Endothelial cell of umbilical vein (primary cell): ENCODE data around the gene BEND2. TPM values are rescaled to one million over a fixed set of nuclear protein-coding genes. Genes with fewer than 3 reads are reported as not detected.

Experiments
- BruUV-seq: library from RNA; stranded (reverse); fragments of 400-500 nt; replicated peaks from 2 replicates; lab custom pipeline; 2021; lab: Mats Ljungman, UMichigan
- CTCF ChIA-PET: fragments of 300-600, 350-600 bp; sonication (Branson Sonifier 250); formaldehyde crosslinking; loops from one replicate; lab custom pipeline; 2021; ENCODE audit warnings: antibody characterized with exemption, inconsistent platforms; lab: Charles Lee
- POLR2A ChIA-PET: fragments of 300-600, 350-600 bp; sonication (Branson Sonifier 250); formaldehyde crosslinking; loops from one replicate; lab custom pipeline; 2021; ENCODE audit warnings: antibody characterized with exemption, inconsistent platforms; lab: Charles Lee
- DNase-seq: peaks from one replicate; pipeline ENCODE4 v3.0.0-alpha.2; 2011; ENCODE audit warnings: low read depth, low spot score
- FAIRE-seq: peaks from 2 replicates; lab custom pipeline; 2011; peaks lifted over from hg19 to GRCh38; lab: Jason Lieb, UNC
- H2AFZ ChIP-seq: 2 replicates; pipeline ENCODE4 v1.6.0; 2012; ENCODE audit warnings: low read depth, low read length, control low read depth, inconsistent platforms
- H3K27ac ChIP-seq: 2 replicates; pipeline ENCODE4 v1.5.1; 2011; ENCODE audit warnings: low read depth, mild to moderate bottlenecking, control low read depth, low read length, moderate library complexity; ENCODE audit not compliant: insufficient read depth
- H3K27me3 ChIP-seq, 2 experiments: 2 replicates each; pipeline versions ENCODE4 v1.6.0 to v1.6.1; 2011; ENCODE audit warnings: low read length in 2 of 2, mixed read lengths in 1 of 2; ENCODE audit not compliant: control insufficient read depth in 2 of 2, insufficient read depth in 2 of 2
- H3K36me3 ChIP-seq, 2 experiments: 2 replicates in 1 of 2; 3 replicates in 1 of 2; pipeline ENCODE4 v1.5.1; 2011; ENCODE audit warnings: low read length in 2 of 2, mild to moderate bottlenecking in 1 of 2, moderate library complexity in 1 of 2; ENCODE audit not compliant: control insufficient read depth in 2 of 2, insufficient read depth in 2 of 2; ENCODE audit errors: extremely low read depth in 1 of 2
- H3K4me1 ChIP-seq: 3 replicates; pipeline ENCODE4 v1.5.1; 2011; ENCODE audit warnings: mild to moderate bottlenecking, low read length; ENCODE audit not compliant: control insufficient read depth, insufficient read depth; ENCODE audit errors: extremely low read depth
- H3K4me2 ChIP-seq: 2 replicates; pipeline ENCODE4 v1.6.1; 2011; ENCODE audit warnings: low read length, control low read depth, mixed read lengths; ENCODE audit not compliant: insufficient read depth
- H3K4me3 ChIP-seq, 3 experiments: fragments of 200-600 bp in 1 of 3; sonication (generic), shearing (Covaris generic) in 1 of 3; replicated peaks in 1 of 3; 2 replicates each; pipeline ENCODE4 v1.5.1; 2011 to 2016; ENCODE audit warnings: control low read depth in 3 of 3, low read length in 3 of 3, mild to moderate bottlenecking in 2 of 3, inconsistent platforms in 1 of 3, low read depth in 1 of 3, moderate library complexity in 1 of 3; ENCODE audit not compliant: insufficient read depth in 1 of 3
- H3K79me2 ChIP-seq: 2 replicates; pipeline ENCODE4 v1.6.0; 2012; ENCODE audit warnings: low read length, inconsistent platforms; ENCODE audit not compliant: control insufficient read depth, insufficient read depth
- H3K9ac ChIP-seq: replicated peaks from 2 replicates; pipeline ENCODE3; 2011; ENCODE audit warnings: low read length, control low read depth; ENCODE audit not compliant: insufficient read depth; ENCODE audit errors: extremely low read depth
- H3K9me1 ChIP-seq: replicated peaks from 3 replicates; pipeline ENCODE4 v1.6.0; 2011; ENCODE audit warnings: mild to moderate bottlenecking, low read length; ENCODE audit not compliant: control insufficient read depth, insufficient read depth; ENCODE audit errors: extremely low read depth
- H3K9me3 ChIP-seq: replicated peaks from 2 replicates; pipeline ENCODE4 v1.5.1; 2012; ENCODE audit warnings: low read length, inconsistent platforms; ENCODE audit not compliant: control insufficient read depth, insufficient read depth
- H4K20me1 ChIP-seq: replicated peaks from 2 replicates; pipeline ENCODE3; 2011; ENCODE audit warnings: mild to moderate bottlenecking, low read length; ENCODE audit not compliant: control insufficient read depth, insufficient read depth; ENCODE audit errors: extremely low read depth
- CTCF ChIP-seq, 2 donors: IDR thresholded peaks; 1 replicate in 1 of 2; 2 replicates in 1 of 2; pipeline ENCODE4 v1.5.1; 2011; ENCODE audit warnings: low read length in 2 of 2, mild to moderate bottlenecking in 2 of 2, moderate library complexity in 2 of 2, control low read depth in 1 of 2, inconsistent platforms in 1 of 2, low read depth in 1 of 2; ENCODE audit not compliant: insufficient read depth in 1 of 2; ENCODE audit errors: extremely low read depth in 1 of 2
- EZH2 ChIP-seq: IDR thresholded peaks from 2 replicates; pipeline ENCODE4 v1.6.1; 2012; ENCODE audit warnings: borderline replicate concordance, low read depth, mild to moderate bottlenecking, moderate library complexity, low read length, inconsistent platforms; ENCODE audit not compliant: severe bottlenecking
- FOS ChIP-seq: IDR thresholded peaks from 2 replicates; pipeline ENCODE4 v1.6.1; 2011; ENCODE audit warnings: mild to moderate bottlenecking, low read length, moderate library complexity, borderline replicate concordance; ENCODE audit not compliant: insufficient read depth
- GATA2 ChIP-seq: IDR thresholded peaks from 2 replicates; pipeline ENCODE4 v1.7.0; 2011; ENCODE audit warnings: low read depth, mild to moderate bottlenecking, moderate library complexity, mixed read lengths, low read length; ENCODE audit not compliant: insufficient read length, insufficient read depth
- JUN ChIP-seq: IDR thresholded peaks from 2 replicates; pipeline ENCODE4 v1.6.1; 2011; ENCODE audit warnings: borderline replicate concordance, low read depth; ENCODE audit not compliant: insufficient read length, insufficient read depth
- MAX ChIP-seq: IDR thresholded peaks from 2 replicates; pipeline ENCODE4 v1.6.1; 2011; ENCODE audit not compliant: insufficient read depth, insufficient read length
- MYC ChIP-seq: IDR thresholded peaks from one replicate; pipeline ENCODE4 v1.6.1; 2011; ENCODE audit warnings: mild to moderate bottlenecking, low read depth, low read length
- POLR2A ChIP-seq: IDR thresholded peaks from 2 replicates; pipeline ENCODE4 v1.6.1; 2012; ENCODE audit warnings: low read depth, mild to moderate bottlenecking, control low read depth, low read length
- POLR2AphosphoS5 ChIP-seq: IDR thresholded peaks from 2 replicates; pipeline ENCODE4 v1.6.1; 2012; ENCODE audit warnings: low read depth, mild to moderate bottlenecking, control low read depth, low read length, moderate library complexity; ENCODE audit not compliant: insufficient read depth
- dilution Hi-C: fragments of 300-500 bp; cut with MboI; formaldehyde crosslinking; loops from one replicate; pipeline ENCODE4 v1.15.0; 2019; ENCODE audit warnings: low sequenced_read_pairs; ENCODE audit not compliant: extremely low pct_ligation_motif_present
- intact Hi-C: fragments of 100-400 bp; cut with micrococcal nuclease; formaldehyde crosslinking; loops from one replicate; pipeline ENCODE4 v1.10.0; 2022
- polyA plus RNA-seq, 4 experiments: library from polyadenylated mRNA; depleted of rRNA in 3 of 4; stranded (reverse) in 3 of 4; unstranded in 1 of 4; fragments of >200 nt; gene quantifications; 2 replicates each; pipeline versions ENCODE4 v1.2.1 to v1.2.3, GENCODE V29; 2011 to 2012; ENCODE audit warnings: missing spikeins in 1 of 4
- total RNA-seq: library from RNA; stranded (reverse); gene quantifications from 2 replicates; pipeline ENCODE4 v1.2.3, GENCODE V29; 2021

BEND2 gene
- total and polyA plus RNA-seq, 2 donors (not counting 3 experiments of a cell fraction or from before 2014, with no cell fraction given) = not detected

GRCh38 chrX:18146954-18147353 is 73.7 kb downstream of the BEND2 start:
- TF ChIP-seq EZH2 = no peak
- no peak for TF ChIP-seq POLR2A
- no peak for TF ChIP-seq POLR2AphosphoS5
- no peak for TF ChIP-seq MYC
- TF ChIP-seq JUN = no peak
- TF ChIP-seq MAX = no peak
- TF ChIP-seq GATA2 = no peak
- TF ChIP-seq CTCF (IDR thresholded peaks at IDR 0.05; ENCODE audit: extremely low read depth in 1 of 2, insufficient read depth in 1 of 2, low read depth in 1 of 2, low read length in 2 of 2) = no peak
- TF ChIP-seq FOS = no peak
- Histone ChIP-seq H3K9me1 (no peaks in the 10 kb centered on the region), H3K27ac (no peak overlapping the region), H3K4me3 (no peak overlapping the region), H3K27me3 (no peaks in the 10 kb centered on the region), H3K4me2 (no peak overlapping the region), H3K79me2 (no peaks in the 10 kb centered on the region), H2AFZ (no peak overlapping the region), H4K20me1 (no peaks in the 10 kb centered on the region), H3K9ac (no peak overlapping the region), H3K36me3 (no peaks in the 10 kb centered on the region), H3K9me3 (no peaks in the 10 kb centered on the region), H3K4me1 (no peaks in the 10 kb centered on the region)
- no TSS peak for BruUV-seq
- dilution Hi-C loops (no loop called here), intact Hi-C loops (no loop called here)
- POLR2A ChIA-PET = no interaction called here
- DNase-seq (no peak), FAIRE-seq (peak; percentile 73)
- CTCF ChIA-PET = no interaction called here
